NCI-H187 treated with DMSO at 0.1 percent for 48 hours (cell line): ENCODE measurements around the gene RAB5A.
"Not testable (repeated sequence)": the region's sequence is repeated elsewhere in the genome, so short reads cannot be mapped to it uniquely, and the experiment has no call there.

Experiments used
- DNase-seq: peaks from one replicate; lab custom pipeline; 2025; lab: John Stamatoyannopoulos, UW

The RAB5A gene, protein sequence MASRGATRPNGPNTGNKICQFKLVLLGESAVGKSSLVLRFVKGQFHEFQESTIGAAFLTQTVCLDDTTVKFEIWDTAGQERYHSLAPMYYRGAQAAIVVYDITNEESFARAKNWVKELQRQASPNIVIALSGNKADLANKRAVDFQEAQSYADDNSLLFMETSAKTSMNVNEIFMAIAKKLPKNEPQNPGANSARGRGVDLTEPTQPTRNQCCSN

DNA sequence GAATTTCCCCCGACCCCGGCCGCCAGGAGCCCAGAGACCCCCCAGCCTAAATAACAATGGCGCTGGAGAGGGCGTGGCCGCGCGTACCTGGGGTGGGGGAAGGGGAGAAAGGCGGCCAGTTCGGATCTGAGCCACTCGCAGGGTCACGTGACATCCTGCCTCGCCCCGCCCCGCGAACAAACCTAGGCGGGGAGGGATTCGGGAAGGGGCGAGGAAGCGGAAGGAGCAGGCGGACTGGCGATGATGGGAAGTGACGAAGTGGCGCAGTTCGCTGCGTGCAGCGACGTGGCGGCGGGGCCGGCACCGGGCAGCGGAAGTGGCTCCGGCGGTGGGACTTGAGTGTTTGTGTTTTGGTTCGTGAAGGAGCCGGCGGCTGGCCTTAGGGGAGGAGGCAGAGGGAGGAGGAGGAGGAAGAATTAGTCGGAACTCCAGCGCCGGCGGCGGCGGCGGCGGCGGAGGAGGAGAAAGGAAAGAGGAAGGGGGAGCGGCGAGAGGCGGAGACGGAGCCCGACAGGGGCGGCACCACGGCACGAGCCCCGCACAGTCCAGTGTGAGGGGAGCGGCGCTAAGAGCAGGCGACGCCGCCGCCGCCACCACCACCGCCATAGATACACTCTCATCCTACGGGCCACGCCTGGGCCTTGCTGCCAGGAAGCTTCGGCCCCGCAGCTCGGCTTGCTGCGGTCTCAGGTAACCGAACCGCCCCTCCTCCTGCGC, at the start of gene RAB5A:
Gene RAB5A (plus strand): TSS at position 266 of the 717 bp plus-strand sequence. CDS start 3,802 bp downstream, outside the sequence.
- DNase-seq = peak; percentile 70

GRCh38 chr3:19898721-19899120, 48.2 kb upstream of the RAB5A start:
- no peak for DNase-seq

DNA sequence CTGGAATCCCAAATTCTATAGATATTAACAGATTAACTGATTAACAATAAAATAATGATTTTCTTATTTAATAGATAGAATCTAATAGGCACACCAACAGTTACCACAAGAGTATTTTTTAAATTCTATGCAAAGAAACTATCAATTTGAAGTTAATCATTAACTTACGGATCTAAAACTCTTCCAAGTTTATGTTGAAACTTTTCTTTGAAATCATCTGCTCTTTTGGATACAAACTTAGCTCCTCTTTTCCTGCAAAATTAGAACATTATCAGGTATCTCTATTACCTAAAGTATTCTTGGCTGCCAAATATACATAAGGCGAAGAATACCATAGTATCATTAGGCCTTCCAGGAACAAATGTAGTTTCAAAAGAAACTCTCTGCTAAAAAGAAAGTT, 47.6 kb upstream of the RAB5A start:
- no peak for DNase-seq

DNA sequence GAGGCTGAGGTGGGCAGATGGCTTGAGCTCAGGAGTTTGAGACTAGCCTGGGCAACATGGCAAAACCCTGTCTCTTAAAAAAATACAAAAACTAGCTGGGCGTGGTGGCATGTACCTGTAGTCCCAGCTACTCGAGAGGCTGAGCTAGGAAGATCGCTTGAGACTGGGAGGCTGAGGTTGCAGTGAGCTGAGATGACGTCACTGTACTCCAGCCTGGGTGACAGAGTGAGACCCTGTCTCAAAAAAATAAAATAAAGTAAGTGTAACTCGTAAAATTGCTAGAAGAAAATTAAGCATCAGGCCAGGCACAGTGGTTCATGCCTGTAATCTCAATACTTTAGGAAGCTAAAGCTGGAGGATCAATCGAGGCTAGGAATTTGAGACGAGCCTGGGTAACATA, 47.1 kb upstream of the RAB5A start:
- not testable (repeated sequence) for DNase-seq

DNA sequence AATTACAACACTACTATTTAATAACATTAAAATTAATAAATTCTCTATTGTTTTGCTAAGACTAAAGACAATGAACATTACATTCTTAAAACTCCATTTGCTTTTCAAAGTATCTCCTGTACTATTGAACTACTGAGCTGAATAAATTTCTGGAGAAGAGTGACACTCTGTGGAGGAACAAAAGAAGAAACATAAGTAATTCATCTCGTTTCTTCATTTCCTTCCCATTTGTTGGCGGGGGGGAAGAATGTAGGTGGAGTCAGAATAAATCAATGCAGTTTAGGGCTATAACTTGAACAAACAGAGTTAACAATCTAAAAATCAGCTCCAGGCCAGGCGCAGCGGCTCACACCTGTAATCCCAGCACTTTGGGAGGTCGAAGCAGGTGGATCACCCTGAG, 45.6 kb upstream of the RAB5A start:
- DNase-seq = no peak

DNA sequence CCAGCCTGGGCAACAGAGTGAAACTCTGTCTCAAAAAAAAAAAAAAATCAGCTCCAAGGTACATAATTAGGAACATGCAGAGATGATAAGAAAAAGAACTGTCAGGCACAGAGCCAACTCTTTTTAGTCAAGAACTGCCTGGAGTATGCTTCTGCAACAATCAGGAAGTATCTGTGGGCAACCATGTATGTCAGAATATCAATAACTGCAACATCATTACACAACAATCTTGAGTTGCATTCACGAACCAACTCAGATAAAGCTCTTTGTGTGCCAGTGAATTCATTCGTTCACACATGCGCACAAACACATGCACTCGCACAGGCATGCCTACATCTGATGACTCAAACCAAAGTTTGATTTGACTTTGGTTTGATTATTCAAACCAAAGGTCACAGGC, 45.0 kb upstream of the RAB5A start:
- no peak for DNase-seq

GRCh38 chr3:19903649-19904048, 43.2 kb upstream of the RAB5A start:
- DNase-seq = no peak

- DNase-seq = no peak
Observed at GRCh38 chr3:19907523-19907922, 39.4 kb upstream of the RAB5A start.

GRCh38 chr3:19911452-19911851, 35.4 kb upstream of the RAB5A start:
- DNase-seq = no peak

GRCh38 chr3:19917167-19917566, 29.7 kb upstream of the RAB5A start:
- DNase-seq = no peak

- DNase-seq = no peak
Observed at GRCh38 chr3:19920401-19921080, 26.4 kb upstream of the RAB5A start.

DNA sequence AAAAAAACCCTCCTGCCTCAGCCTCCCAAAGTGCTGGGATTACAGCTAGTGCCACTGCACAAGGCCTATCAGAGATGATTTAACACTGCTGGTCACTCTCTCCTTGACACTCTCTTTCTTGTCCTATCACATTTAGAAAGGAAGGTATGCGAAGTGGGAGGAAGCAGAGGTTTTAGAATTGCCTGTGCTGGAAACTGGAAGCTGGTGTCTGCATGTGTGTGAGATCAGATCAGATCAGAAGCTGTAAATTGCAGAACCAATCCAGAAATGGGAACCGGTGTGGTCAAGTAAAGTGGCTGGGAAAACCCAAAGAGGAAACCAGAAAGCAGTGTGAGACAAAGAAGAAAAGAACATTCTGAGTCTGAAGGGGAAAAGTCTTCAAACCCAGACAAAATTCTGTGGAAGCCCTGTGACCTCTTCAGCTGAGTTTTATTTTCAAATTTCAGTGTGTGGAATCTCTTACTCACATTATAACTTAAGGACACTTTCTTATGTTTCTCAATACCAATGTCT, 15.7 kb upstream of the RAB5A start:
- no peak for DNase-seq

- DNase-seq = no peak
Observed at GRCh38 chr3:19931767-19932188, 15.1 kb upstream of the RAB5A start.

DNA sequence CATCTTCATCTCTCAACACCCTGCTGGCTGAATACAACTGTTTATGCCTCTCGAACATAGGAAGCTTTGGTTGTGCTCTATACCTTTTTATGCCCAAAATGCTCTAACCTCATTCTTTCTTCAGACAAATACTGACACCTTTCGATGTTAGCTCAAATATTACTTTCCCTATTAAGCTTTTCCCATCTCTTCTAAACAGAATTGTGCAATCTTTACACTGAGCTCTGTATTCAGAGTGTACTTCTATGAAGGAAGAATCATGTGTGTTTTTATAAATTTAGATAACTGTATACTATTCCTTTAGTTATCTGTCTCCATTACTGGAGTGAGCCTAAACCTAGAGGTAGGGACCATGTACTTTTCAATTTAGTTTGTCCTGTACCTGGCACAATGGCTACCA, 14.5 kb upstream of the RAB5A start:
- no peak for DNase-seq

DNA sequence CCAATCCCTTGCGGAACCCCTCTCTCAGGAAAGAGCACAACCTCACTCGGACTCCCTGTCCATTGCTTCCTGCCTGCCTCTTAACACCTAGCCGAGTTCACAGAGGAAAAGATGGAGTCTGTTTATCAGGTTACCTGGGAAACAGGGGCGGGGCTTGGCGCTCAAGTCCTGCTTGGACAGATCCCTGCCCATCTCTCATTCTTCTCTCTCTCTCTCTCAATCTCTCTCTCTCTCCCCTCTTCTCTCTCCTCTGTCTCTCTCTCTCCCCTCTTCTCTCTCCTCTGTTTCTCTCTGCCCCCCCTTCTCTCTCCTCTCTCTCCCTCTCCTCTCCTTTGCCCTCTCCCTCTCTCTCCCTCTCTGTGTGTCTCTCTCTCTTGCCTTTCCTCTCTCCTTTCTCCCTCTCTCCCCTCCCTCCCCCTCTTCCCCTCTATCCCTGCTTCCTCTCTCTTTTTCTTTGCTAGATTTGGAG, 12.8 kb upstream of the RAB5A start, which contains the start of gene EFHB:
Gene EFHB (minus strand): TSS at position 120 of the 469 bp plus-strand sequence. CDS start 199 bp downstream, outside the sequence.
- DNase-seq = no peak

- no peak for DNase-seq
Observed at GRCh38 chr3:19937459-19938294, 9.2 kb upstream of the RAB5A start.

- DNase-seq = no peak
Observed at GRCh38 chr3:19938295-19938627, 8.6 kb upstream of the RAB5A start.

DNA sequence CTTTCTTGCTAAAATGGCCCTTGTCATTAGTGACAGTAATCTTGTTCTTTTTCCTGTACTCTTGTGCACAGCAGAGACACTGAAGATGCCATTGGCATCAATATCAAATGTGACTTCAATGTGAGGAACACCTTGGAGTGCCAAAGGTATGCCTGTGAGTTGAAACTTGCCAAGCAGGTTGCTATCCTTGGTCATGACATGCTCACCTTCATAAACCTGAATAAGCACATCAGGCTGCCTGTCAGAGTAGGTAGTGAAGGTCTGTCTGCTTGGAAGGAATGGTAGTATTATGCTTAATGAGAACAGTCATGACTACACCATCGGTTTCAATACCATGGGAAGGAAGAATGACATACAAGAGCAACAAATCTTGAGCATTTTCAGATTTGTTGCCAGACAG, 6.3 kb upstream of the RAB5A start:
- no peak for DNase-seq

GRCh38 chr3:19945534-19945933, 1.4 kb upstream of the RAB5A start:
- no peak for DNase-seq

DNA sequence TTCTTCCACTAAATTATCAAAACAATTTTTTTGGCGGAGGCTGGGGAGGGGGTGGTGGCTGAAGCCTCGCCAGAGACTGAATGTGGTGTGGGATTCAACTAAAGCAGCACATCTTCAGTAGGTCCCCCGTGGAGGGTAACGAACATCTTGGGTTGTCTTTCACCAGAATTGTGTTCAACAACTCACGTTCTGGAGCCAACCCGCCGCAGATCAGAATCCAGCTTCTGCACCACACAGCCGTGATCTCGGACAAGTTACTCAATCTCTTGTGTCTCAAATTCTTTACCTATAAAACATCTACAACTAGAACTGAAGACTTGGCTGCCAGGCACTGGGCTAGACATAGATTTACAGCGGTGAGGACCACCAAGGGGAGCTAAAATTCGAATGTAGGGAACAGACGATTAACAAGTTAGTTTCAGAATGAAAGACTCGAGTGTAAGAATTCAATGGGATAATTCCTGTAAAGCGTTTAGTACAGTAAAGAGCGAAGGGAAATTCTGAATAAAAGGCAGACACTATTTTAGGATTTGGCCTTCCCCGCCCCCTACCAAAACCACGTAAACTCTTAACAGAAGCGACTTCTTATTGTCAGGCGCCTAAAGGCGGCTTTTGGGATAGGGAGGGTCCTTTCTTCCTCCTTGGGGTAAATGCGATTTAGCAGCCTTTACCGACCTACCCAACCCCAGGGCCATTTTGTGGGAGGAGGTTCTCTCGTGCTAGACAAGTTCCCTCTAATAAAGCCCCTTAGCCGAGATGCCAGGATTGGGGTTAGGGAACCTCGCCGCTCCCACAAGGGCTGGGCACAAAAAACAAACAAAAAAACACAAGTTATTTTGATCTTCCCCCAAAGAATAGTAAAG, 697 bp upstream of the RAB5A start:
- no peak for DNase-seq
